Liver (tissue), 9 donors: ENCODE measurements around the gene CEP83. TPM values are rescaled to one million over a fixed set of nuclear protein-coding genes. Genes with fewer than 3 reads are reported as not detected.
A peak's percentile ranks its signal among the peaks of the same experiment; 100 is the strongest.

Source experiments
- DNase-seq: peaks from one replicate; pipeline ENCODE4 v3.0.0-alpha.2; 2017; ENCODE audit warnings: low spot score
- H3K27ac ChIP-seq, 2 donors: one replicate each; pipeline ENCODE4 v1.7.0; 2013; ENCODE audit warnings: inconsistent platforms in 2 of 2, low read length in 2 of 2, control low read depth in 1 of 2, low read depth in 1 of 2, mild to moderate bottlenecking in 1 of 2
- H3K27me3 ChIP-seq, 4 donors: one replicate each; pipeline versions ENCODE4 v1.6.1 to v1.7.0; 2013; ENCODE audit warnings: low read length in 3 of 4, inconsistent platforms in 1 of 4, mild to moderate bottlenecking in 1 of 4, moderate library complexity in 1 of 4; ENCODE audit not compliant: control insufficient read depth in 4 of 4, insufficient read depth in 4 of 4
- H3K36me3 ChIP-seq, 4 donors: one replicate each; pipeline versions ENCODE4 v1.6.1 to v1.7.0; 2013; ENCODE audit warnings: low read length in 3 of 4, mild to moderate bottlenecking in 3 of 4, low read depth in 1 of 4, moderate library complexity in 1 of 4; ENCODE audit not compliant: control insufficient read depth in 4 of 4, insufficient read depth in 3 of 4
- H3K4me1 ChIP-seq, 4 donors: one replicate each; pipeline versions ENCODE4 v1.6.1 to v1.7.0; 2013; ENCODE audit warnings: low read length in 3 of 4, mild to moderate bottlenecking in 3 of 4, moderate library complexity in 1 of 4; ENCODE audit not compliant: control insufficient read depth in 4 of 4, insufficient read depth in 4 of 4
- H3K4me3 ChIP-seq, 3 donors: one replicate each; pipeline versions ENCODE4 v1.6.1 to v1.7.0; 2013; ENCODE audit warnings: low read length in 3 of 3, control low read depth in 1 of 3, low read depth in 1 of 3, mild to moderate bottlenecking in 1 of 3
- H3K9ac ChIP-seq, 2 donors: one replicate each; pipeline ENCODE4 v1.7.0; 2013; ENCODE audit warnings: low read length in 2 of 2, mild to moderate bottlenecking in 2 of 2, moderate library complexity in 2 of 2, control low read depth in 1 of 2, low read depth in 1 of 2
- H3K9me3 ChIP-seq, 4 donors: one replicate each; pipeline versions ENCODE4 v1.6.1 to v1.7.0; 2013; ENCODE audit warnings: low read length in 3 of 4; ENCODE audit not compliant: control insufficient read depth in 4 of 4
- ATF3 ChIP-seq: IDR thresholded peaks from 2 replicates; pipeline ENCODE4 v1.6.1; 2016; ENCODE audit warnings: antibody characterized with exemption
- CTCF ChIP-seq: fragments of 150-350 bp; IDR thresholded peaks from 2 replicates; pipeline ENCODE4 v1.5.1; 2017; ENCODE audit warnings: improper control_type of control experiment, low read depth, low read length; ENCODE audit not compliant: missing input control
- EGR1 ChIP-seq, 2 donors: IDR thresholded peaks; 2 replicates each; pipeline ENCODE4 v1.6.1; 2016 to 2018; ENCODE audit warnings: antibody characterized with exemption in 2 of 2, low read depth in 2 of 2
- FOXA1 ChIP-seq: IDR thresholded peaks from 2 replicates; pipeline ENCODE4 v1.6.1; 2016; ENCODE audit warnings: antibody characterized with exemption
- GABPA ChIP-seq, 2 donors: IDR thresholded peaks in 1 of 2; conservative IDR thresholded peaks in 1 of 2; 2 replicates each; pipeline ENCODE4 v1.6.1; 2016; ENCODE audit warnings: antibody characterized with exemption in 2 of 2, mild to moderate bottlenecking in 1 of 2, moderate library complexity in 1 of 2
- HNF4A ChIP-seq, 2 donors: conservative IDR thresholded peaks; 2 replicates each; pipeline ENCODE4 v1.6.1; 2016; ENCODE audit warnings: antibody characterized with exemption in 2 of 2, mild to moderate bottlenecking in 2 of 2
- HNF4G ChIP-seq: IDR thresholded peaks from 2 replicates; pipeline ENCODE4 v1.6.1; 2016; ENCODE audit warnings: antibody characterized with exemption
- JUND ChIP-seq, 2 donors: IDR thresholded peaks; 2 replicates each; pipeline ENCODE4 v1.6.1; 2016; ENCODE audit warnings: antibody characterized with exemption in 2 of 2
- MAX ChIP-seq: IDR thresholded peaks from 2 replicates; pipeline ENCODE4 v1.6.1; 2016; ENCODE audit warnings: antibody characterized with exemption
- NR2F2 ChIP-seq: IDR thresholded peaks from 2 replicates; pipeline ENCODE4 v1.6.1; 2016; ENCODE audit warnings: antibody characterized with exemption
- RAD21 ChIP-seq, 2 donors: IDR thresholded peaks; 2 replicates each; pipeline ENCODE4 v1.6.1; 2016; ENCODE audit warnings: antibody characterized with exemption in 2 of 2, mild to moderate bottlenecking in 2 of 2
- REST ChIP-seq: IDR thresholded peaks from 2 replicates; pipeline ENCODE4 v1.6.1; 2016; ENCODE audit warnings: antibody characterized with exemption, mild to moderate bottlenecking
- RXRA ChIP-seq, 2 donors: IDR thresholded peaks; 2 replicates each; pipeline ENCODE4 v1.6.1; 2017 to 2018; ENCODE audit warnings: antibody characterized with exemption in 2 of 2, mild to moderate bottlenecking in 1 of 2
- SP1 ChIP-seq: IDR thresholded peaks from 2 replicates; pipeline ENCODE4 v1.6.1; 2018; ENCODE audit warnings: antibody characterized with exemption, mild to moderate bottlenecking
- TAF1 ChIP-seq: conservative IDR thresholded peaks from 2 replicates; pipeline ENCODE4 v1.6.1; 2016; ENCODE audit warnings: antibody characterized with exemption, mild to moderate bottlenecking
- YY1 ChIP-seq: IDR thresholded peaks from 2 replicates; pipeline ENCODE4 v1.6.1; 2016; ENCODE audit warnings: antibody characterized with exemption, mild to moderate bottlenecking
- ZBTB33 ChIP-seq: IDR thresholded peaks from 2 replicates; pipeline ENCODE4 v1.6.1; 2016; ENCODE audit warnings: antibody characterized with exemption
- WGBS: extraction: QIAGEN DNeasy Blood & Tissue Kit; methylation state at CpG from one replicate; pipeline ENCODE4 v1.1.7; 2013; 5-methylcytosine and 5-hydroxymethylcytosine counted together
- polyA plus RNA-seq, 2 donors: library from polyadenylated mRNA; stranded (reverse) in 1 of 2; unstranded in 1 of 2; fragments of 200-250 nt in 1 of 2; fragments of >200 nt in 1 of 2; fragmentation: Nextera tagmentation in 1 of 2; extraction: Ambion mirVana in 1 of 2; gene quantifications; one replicate each; pipeline versions ENCODE4 v1.2.1 to v1.2.3, GENCODE V29; 2013 to 2015
- total RNA-seq, 2 donors: library from RNA; depleted of rRNA; stranded (reverse); fragments of >200 nt; gene quantifications; one replicate each; pipeline ENCODE4 v1.2.3, GENCODE V29; 2014
- donor health status: healthy.
- donor health status: healthy.
- donor health status: healthy.
- donor health status: healthy.
- donor health status: healthy.

CEP83 gene
- total and polyA plus RNA-seq, 4 donors, result 1.9 to 8.4 (median 5.2) TPM

- H3K4me1 ChIP-seq, result no peaks in the 10 kb centered on the region
- peaks cover 0 to 11% (median 2%) of the 10 kb centered on the region in 4 donors for H3K36me3 ChIP-seq
- no peak for DNase-seq
- H3K27ac ChIP-seq, result no peak overlapping the region
- H3K9ac ChIP-seq, result no peak overlapping the region
- TF ChIP-seq FOXA1 (no peak), TAF1 (no peak), NR2F2 (no peak), RXRA (IDR thresholded peaks at IDR 0.05) (no peak), RAD21 (IDR thresholded peaks at IDR 0.05) (no peak), ZBTB33 (no peak), HNF4G (no peak), HNF4A (conservative IDR thresholded peaks at IDR 0.05) (no peak), EGR1 (IDR thresholded peaks at IDR 0.05; ENCODE audit: low read depth in 2 of 2) (no peak), GABPA (IDR thresholded peaks at IDR 0.05 in 1 of 2, conservative IDR thresholded peaks at IDR 0.05 in 1 of 2) (no peak), YY1 (no peak), CTCF (no peak), ATF3 (no peak), SP1 (no peak), MAX (no peak), JUND (IDR thresholded peaks at IDR 0.05) (no peak), REST (no peak)
- no peaks in the 10 kb centered on the region for H3K27me3 ChIP-seq
- peak overlapping the region in 1 of 3 donors; percentile 37 for H3K4me3 ChIP-seq
- peaks cover 0 to 13% (median 8%) of the 10 kb centered on the region in 4 donors for H3K9me3 ChIP-seq
These were observed 139.6 kb downstream of the CEP83 start for GRCh38 chr12:94320109-94320508.

- Histone ChIP-seq H3K9me3 (peaks cover 0 to 13% (median 8%) of the 10 kb centered on the region in 4 donors), H3K9ac (no peak overlapping the region), H3K27ac (no peak overlapping the region), H3K27me3 (no peaks in the 10 kb centered on the region), H3K36me3 (peaks cover 0 to 8% (median 0%) of the 10 kb centered on the region in 4 donors), H3K4me3 (no peak overlapping the region), H3K4me1 (no peaks in the 10 kb centered on the region)
- WGBS, result 70% methylated on average over 1 of the region's 1 CpG
- no peak for DNase-seq
- TF ChIP-seq GABPA (IDR thresholded peaks at IDR 0.05 in 1 of 2, conservative IDR thresholded peaks at IDR 0.05 in 1 of 2) (no peak), MAX (no peak), REST (no peak), YY1 (no peak), ZBTB33 (no peak)
These were observed 141.5 kb downstream of the CEP83 start for GRCh38 chr12:94318181-94318580.
